Heart left ventricle (tissue), 13 donors: Measurements from ENCODE around the gene MAGIX.

Experiments used
- CTCF ChIP-seq, 12 donors: fragments of 200-600 bp; sonication (generic) in 4 of 12; IDR thresholded peaks; one replicate each; pipeline versions ENCODE4 v1.5.0 to v1.8.0; 2018 to 2022; ENCODE audit warnings: antibody characterized with exemption in 12 of 12, mild to moderate bottlenecking in 5 of 12
- POLR2A ChIP-seq, 2 donors: fragments of 450-650 bp; IDR thresholded peaks; one replicate each; pipeline ENCODE4 v1.6.1; 2017; ENCODE audit warnings: antibody characterized with exemption in 2 of 2, mild to moderate bottlenecking in 2 of 2, moderate library complexity in 2 of 2
- donor health status: ischemic (EF 13 %, LVEDD 7.1; RV severe dilation, severe dysfunction).
- donor health status: DM: no; HTN: yes; CAD: no.
- donor health status: DM: no; HTN: no; CAD: no.
- donor health status: ischemic (EF 25% LVEDD 6.9; RV normal size, moderate dysfunction).
- donor health status: ischemic (EF 25% LVEDD 5.7; RV mildly dilated, moderate dysfunction).
- donor health status: ischemic (EF 35%, LVEDD 5.7; RV mildly dilated, moderate dysfunction).
- donor health status: nonischemic (EF 11% LVEDD 7.7; RV severe dilation, severe dysfunction).
- donor health status: DM: yes; HTN: yes; CAD: no.
- donor health status: PGD.
- donor health status: ischemic (EF 29% LVEDD 5.4; RV normal size, mild dysfunction).
- donor health status: nonischemic (EF 23%, LVEDD 6.1; RV moderate dilation, normal function).

GRCh38 chrX:49191574-49192011, 29.0 kb downstream of the MAGIX start:
- TF ChIP-seq CTCF (IDR thresholded peaks at IDR 0.05) (peak in 1 of 12 donors; percentile 8), POLR2A (IDR thresholded peaks at IDR 0.05) (no peak)
